T47D (cell line): ENCODE data around the gene CGB3.
"Not testable (repeated sequence)": the region's sequence is repeated elsewhere in the genome, so short reads cannot be mapped to it uniquely, and the experiment has no call there.

ENCODE experiments used
- DNase-seq, 2 experiments: peaks; one replicate each; pipeline versions ENCODE4 v3.0.0 to v3.0.0-alpha.2; 2011 to 2012; ENCODE audit warnings: low read depth in 1 of 2, low spot score in 1 of 2
- JUND ChIP-seq: IDR thresholded peaks from 2 replicates; pipeline ENCODE4 v1.6.1; 2012; ENCODE audit warnings: low read depth
- in situ Hi-C: cut with HindIII; loops from 2 replicates; pipeline ENCODE4 v1.10.0; 2016; ENCODE audit warnings: low sequenced_read_pairs, low pct_unique_long_range_greater_than_20kb

The CGB3 gene

GRCh38 chr19:49056101-49056901 is 32.2 kb upstream of the CGB3 start:
- TF ChIP-seq JUND: no peak
- DNase-seq: peak; percentile 51 to 82
- in situ Hi-C loops: no loop called here

- DNase-seq: not testable (repeated sequence)
Observed at GRCh38 chr19:49050376-49051033, 26.4 kb upstream of the CGB3 start.

DNA sequence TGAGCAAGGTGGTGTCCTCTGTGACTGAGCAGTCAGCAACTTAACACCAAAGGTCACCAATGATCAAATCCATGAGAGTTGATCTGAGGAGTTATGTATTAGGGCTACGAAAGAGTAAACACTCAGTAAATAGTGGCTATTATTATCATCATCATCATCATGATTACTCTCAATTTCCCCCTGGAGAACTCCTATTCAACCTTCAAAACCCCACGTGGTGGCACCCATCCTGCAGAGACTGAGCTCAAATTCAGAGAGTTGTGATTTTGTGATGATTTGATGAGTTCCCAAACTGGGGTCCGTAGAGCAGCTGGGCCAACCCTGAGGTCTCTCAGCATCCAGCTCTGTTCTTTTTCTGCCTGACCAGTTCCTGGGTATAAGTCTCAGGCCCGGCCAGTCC is 25.7 kb upstream of the CGB3 start:
- DNase-seq, in situ Hi-C loops: not testable (repeated sequence)

More at GRCh38 chr19:49050376-49051033, 26.4 kb upstream of the CGB3 start:
- in situ Hi-C loops: not testable (repeated sequence)

DNA sequence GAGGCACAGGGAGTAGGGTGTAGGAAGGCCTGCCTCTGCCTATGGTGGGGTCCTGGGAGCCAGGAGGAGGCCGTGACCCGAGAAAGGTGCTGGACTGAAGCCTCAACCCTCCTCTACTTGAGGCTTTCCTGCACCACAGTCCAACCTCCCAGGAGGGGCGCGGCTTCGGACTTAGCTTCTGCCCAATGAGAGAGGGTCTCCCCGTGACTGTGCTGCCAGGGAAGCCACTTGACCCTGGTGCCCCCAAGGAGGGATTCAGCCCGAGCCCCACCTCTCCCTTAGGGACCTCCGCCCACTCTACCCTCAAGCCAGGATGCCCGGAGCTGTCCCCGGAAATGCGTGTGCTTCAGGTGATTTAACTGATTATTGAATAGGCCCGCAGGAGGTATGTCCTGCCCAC is 24.9 kb upstream of the CGB3 start, which contains the start of gene CGB8:
TSS of gene CGB8 (minus strand) at position 101 of the 400 bp plus-strand sequence. CDS start 372 bp downstream, outside the sequence.
- in situ Hi-C loops, DNase-seq: not testable (repeated sequence)

DNA sequence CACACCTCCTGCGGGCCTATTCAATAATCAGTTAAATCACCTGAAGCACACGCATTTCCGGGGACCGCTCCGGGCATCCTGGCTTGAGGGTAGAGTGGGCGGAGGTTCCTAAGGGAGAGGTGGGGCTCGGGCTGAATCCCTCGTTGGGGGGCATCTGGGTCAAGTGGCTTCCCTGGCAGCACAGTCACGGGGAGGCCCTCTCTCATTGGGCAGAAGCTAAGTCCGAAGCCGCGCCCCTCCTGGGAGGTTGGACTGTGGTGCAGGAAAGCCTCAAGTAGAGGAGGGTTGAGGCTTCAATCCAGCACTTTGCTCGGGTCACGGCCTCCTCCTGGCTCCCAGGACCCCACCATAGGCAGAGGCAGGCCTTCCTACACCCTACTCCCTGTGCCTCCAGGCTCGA is 19.4 kb upstream of the CGB3 start, which contains the start of gene CGB5:
TSS of gene CGB5 (plus strand) at position 301 of the 400 bp plus-strand sequence. CDS start 362 bp downstream, outside the sequence.
- in situ Hi-C loops, DNase-seq: not testable (repeated sequence)

- in situ Hi-C loops, DNase-seq: not testable (repeated sequence)
Observed at GRCh38 chr19:49042666-49043065, 18.5 kb upstream of the CGB3 start.

GRCh38 chr19:49042177-49042576 is 18.0 kb upstream of the CGB3 start:
- in situ Hi-C loops: no loop called here
- no peak for DNase-seq
- no peak for TF ChIP-seq JUND

DNA sequence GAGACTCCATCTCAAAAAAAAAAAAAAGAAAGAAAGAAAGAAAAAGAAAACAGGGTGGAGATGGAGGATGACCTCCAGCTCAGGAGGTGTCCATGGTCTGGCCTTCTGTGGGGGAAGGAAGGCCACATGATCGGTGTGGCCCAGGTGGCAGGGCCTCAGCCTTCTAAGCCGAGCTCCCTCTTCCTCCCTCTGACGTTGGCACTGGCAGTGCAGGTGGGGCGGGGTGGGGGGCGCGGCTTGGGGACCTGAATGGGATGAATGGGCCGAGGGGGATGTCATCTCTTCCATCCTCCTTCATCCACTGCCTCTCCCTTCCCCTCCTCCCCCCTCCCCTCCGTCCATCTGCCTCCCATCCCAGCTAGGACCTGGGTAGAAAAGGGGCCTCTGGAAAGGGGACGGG is 15.6 kb upstream of the CGB3 start:
- in situ Hi-C loops, DNase-seq: not testable (repeated sequence)

DNA sequence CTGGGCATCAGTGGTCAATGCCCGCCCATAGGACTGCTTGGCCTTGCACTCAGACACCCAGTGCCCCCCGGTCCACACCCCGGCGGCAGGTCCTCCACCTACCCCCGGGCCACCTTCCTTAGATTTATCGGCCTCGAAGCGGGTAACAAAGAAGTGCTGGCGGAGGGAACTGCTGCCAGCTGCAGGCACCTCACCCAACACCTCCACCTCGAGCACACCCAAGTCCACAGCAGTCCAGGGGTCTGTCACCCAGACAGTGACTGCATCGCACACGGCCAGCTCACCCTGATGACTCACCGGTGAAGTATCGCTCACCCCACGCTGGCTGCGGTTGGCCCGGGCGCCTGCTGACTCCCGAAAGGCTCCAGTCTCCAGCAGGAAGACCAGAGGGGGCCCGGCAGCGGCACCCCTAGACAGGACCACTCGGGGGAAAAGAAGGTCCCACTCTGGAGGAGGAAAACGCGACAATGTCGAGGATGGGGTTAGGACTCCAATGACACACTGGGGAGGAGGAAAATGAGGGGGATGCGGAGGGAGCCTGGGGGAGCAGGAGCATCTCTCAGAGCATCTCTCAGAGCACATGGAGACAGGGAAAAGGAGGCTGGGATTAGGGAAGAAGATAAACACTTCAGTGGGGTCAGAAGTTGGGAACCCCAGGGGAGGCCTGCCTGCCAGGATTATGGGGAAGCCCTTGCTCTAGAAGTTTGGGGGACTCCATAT is 14.6 kb upstream of the CGB3 start:
- DNase-seq, in situ Hi-C loops: not testable (repeated sequence)

DNA sequence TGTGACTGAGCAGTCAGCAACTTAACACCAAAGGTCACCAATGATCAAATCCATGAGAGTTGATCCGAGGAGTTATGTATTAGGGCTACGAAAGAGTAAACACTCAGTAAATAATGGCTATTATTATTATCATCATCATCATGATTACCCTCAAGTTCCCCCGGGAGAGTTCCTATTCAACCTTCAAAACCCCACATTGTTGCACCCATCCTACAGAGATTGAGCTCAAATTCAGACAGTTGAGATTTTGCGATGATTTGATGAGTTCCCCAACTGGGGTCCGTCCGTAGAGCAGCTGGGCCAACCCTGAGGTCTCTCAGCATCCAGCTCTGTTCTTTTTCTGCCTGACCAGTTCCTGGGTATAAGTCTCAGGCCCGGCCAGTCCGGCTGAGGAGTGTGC is 14.0 kb upstream of the CGB3 start:
- DNase-seq, in situ Hi-C loops: not testable (repeated sequence)

GRCh38 chr19:49036815-49037214 is 12.7 kb upstream of the CGB3 start, which contains the start of gene CGB1:
CGB1 (minus strand) TSS chr19:49036895; CDS start chr19:49036711, 184 bp downstream.
- peak in 1 of 2 experiments; percentile 29 for DNase-seq

GRCh38 chr19:49031642-49032301 is 7.6 kb upstream of the CGB3 start, which contains the start of gene CGB2:
CGB2 (plus strand) TSS chr19:49031890; CDS start chr19:49032096, 206 bp downstream.
- in situ Hi-C loops: not testable (repeated sequence)
- peak in 1 of 2 experiments; percentile 63 for DNase-seq

More at GRCh38 chr19:49036815-49037214, 12.7 kb upstream of the CGB3 start, which contains the start of gene CGB1:
- in situ Hi-C loops: not testable (repeated sequence)

- in situ Hi-C loops, DNase-seq: not testable (repeated sequence)
Observed at GRCh38 chr19:49030323-49030722, 6.2 kb upstream of the CGB3 start.

DNA sequence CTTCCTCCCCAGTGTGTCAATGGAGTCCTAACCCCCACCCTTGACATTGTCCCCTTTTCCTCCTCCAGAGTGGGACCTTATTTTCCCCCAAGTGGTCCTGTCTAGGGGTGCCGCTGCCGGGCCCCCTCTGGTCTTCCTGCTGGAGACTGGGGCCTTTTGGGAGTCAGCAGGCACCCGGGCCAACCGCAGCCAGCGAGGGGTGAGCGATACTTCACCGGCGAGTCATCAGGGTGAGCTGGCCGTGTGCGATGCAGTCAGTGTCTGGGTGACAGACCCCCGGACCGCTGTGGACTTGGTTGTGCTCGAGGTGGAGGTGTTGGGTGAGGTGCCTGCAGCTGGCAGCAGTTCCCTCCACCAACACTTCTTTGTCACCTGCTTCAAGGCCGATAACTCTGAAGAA is 5.6 kb upstream of the CGB3 start:
- in situ Hi-C loops, DNase-seq: not testable (repeated sequence)

GRCh38 chr19:49028686-49029085 is 4.6 kb upstream of the CGB3 start:
- DNase-seq, in situ Hi-C loops: not testable (repeated sequence)

- DNase-seq, in situ Hi-C loops: not testable (repeated sequence)
Observed at GRCh38 chr19:49025599-49025998, 1.5 kb upstream of the CGB3 start.

DNA sequence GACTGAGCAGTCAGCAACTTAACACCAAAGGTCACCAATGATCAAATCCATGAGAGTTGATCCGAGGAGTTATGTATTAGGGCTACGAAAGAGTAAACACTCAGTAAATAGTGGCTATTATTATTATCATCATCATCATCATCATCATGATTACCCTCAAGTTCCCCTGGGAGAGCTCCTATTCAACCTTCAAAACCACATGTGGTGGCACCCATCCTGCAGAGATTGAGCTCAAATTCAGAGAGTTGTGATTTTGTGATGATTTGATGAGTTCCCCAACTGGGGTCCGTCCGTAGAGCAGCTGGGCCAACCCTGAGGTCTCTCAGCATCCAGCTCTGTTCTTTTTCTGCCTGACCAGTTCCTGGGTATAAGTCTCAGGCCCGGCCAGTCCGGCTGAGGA is 955 bp upstream of the CGB3 start:
- DNase-seq, in situ Hi-C loops: not testable (repeated sequence)
